ENCODE data around the gene CRYAB.
"Not testable (repeated sequence)": the region's sequence is repeated elsewhere in the genome, so short reads cannot be mapped to it uniquely, and the experiment has no call there.

Gene CRYAB

DNA sequence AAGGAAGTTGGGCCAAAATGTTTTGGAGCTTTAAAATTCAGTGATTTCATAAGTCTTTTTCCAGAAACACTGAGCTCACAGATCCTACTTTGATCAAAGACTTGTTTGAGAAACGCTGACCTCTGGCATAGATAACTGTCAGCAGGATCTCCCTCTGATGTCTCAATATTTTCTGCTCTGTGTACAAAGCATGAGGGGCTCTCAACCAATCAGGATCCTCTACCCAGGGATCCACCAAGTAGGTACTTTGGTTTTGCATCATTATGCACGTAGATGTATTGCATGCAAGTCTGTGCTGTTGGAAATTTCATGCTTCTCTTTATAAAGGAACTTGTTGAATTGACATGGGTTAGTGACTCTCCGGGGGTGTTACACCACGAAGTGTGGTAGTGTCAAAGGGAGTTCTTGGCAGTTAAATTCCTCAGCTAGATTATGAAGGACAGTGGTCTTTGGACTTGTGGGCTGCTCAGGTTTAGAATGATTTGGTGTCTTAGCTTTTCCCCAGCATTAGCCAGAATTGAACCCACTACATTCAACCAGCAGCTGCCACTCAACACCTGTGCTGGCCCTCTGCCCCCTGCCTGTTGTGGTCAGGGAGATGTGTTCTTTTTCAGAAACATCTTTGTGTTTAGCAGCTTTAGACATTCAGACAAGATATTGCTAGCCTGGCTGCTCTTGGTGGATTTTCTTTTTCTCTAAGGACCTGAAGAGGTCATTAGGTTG is 23.9 kb upstream of the CRYAB start:
- in situ Hi-C loops (cut with HindIII; ENCODE audit: low pct_ligation_motif_present, low pct_unique_long_range_greater_than_20kb, low sequenced_read_pairs): no loop called here
- DNase-seq: no peak

DNA sequence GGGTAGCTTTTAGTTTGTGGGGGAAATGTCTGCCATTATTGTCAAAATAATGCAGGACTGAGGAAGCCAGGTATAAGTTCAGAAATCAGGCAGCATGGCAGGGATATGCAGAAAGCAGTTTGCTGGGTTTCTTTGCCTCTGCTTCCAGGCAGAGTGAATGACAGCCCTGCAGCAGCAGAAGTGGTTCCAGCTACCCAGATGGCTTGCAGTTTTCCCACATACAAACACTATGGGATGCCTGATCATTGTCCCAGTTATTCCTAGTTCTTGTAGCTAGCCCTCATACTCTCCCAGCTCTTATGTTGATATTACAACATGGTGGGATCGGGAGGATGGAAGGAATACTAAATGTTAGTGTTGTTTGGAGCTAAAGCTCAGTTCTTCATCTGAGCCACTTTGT is 22.7 kb upstream of the CRYAB start:
- DNase-seq: no peak

DNA sequence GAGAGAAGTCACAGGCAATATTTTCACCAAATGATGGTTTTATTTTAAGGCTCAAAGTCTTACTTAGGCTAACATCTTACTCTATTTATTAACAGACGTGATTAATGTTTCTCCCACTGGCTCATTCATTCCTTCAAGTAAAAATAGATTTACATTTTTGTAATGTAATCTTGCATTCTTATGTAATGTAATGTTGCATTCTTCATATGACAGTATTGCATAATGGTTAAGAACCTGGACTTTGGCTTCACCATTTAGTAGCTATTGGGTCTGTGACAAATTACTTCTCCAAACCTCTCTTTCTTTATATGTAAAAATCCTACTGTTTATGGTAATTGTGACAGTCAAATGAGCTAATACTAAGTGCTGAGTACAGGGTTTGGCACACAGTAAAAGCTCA is 22.3 kb upstream of the CRYAB start:
- in situ Hi-C loops (cut with HindIII; ENCODE audit: low pct_ligation_motif_present, low pct_unique_long_range_greater_than_20kb, low sequenced_read_pairs): no loop called here
- no peak for DNase-seq

More for the DNA sequence above, 22.7 kb upstream of the CRYAB start:
- in situ Hi-C loops (cut with HindIII; ENCODE audit: low pct_ligation_motif_present, low pct_unique_long_range_greater_than_20kb, low sequenced_read_pairs): no loop called here

DNA sequence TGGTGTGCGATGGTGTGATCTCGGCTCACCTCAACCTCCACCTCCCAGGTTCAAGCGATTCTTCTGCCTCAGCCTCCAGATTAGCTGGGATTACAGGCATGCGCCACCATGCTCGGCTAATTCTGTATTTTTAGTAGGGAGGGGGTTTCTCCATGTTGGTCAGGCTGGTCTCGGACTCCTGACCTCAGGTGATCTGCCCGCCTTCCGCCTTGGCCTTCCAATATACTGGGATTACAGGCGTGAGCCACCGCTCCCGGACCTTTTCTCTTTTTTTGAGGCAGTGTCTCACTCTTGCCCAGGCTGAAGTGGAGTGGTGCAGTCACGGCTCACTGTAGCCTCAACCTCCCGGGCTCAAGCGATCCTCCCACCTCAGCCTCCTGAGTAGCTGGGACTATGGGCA is 21.6 kb upstream of the CRYAB start:
- in situ Hi-C loops (cut with HindIII; ENCODE audit: low pct_ligation_motif_present, low pct_unique_long_range_greater_than_20kb, low sequenced_read_pairs); DNase-seq: not testable (repeated sequence)

DNA sequence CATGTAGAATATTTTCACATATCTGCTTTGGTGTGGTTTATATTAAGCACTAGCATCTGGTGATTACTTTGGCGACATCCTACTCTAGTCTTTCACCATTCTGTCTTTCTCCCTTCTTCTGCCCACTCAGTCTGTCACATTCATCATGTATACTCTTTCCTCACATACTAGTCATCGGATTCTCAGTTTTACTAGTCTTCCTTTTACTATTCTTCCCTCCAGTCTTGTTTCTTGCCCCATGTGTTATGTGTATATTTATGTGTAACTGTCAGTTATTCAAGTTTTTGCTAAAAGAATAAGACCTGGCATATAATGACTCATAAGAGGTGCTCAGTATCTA is 21.0 kb upstream of the CRYAB start:
- in situ Hi-C loops (cut with HindIII; ENCODE audit: low pct_ligation_motif_present, low pct_unique_long_range_greater_than_20kb, low sequenced_read_pairs): no loop called here
- DNase-seq: no peak

DNA sequence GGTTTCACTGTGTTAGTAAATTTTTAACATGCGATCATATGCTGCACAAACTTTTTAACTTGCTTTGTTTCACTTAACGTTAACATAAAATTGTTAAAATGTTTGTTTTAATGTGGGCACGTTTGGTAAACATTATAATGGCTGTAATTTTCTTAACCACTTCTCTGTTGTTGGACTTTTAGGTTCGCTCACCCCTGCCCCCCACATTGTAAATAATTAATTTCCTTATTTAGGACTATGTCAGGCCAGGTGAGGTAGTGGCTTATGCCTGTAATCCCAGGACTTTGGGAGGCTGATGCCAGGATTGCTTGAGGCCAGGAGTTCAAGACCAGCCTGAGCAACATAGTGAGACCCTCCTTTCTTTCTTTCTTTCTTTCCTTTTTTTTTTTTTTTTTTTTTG is 18.9 kb upstream of the CRYAB start:
- in situ Hi-C loops (cut with HindIII; ENCODE audit: low pct_ligation_motif_present, low pct_unique_long_range_greater_than_20kb, low sequenced_read_pairs): no loop called here
- no peak for DNase-seq

DNA sequence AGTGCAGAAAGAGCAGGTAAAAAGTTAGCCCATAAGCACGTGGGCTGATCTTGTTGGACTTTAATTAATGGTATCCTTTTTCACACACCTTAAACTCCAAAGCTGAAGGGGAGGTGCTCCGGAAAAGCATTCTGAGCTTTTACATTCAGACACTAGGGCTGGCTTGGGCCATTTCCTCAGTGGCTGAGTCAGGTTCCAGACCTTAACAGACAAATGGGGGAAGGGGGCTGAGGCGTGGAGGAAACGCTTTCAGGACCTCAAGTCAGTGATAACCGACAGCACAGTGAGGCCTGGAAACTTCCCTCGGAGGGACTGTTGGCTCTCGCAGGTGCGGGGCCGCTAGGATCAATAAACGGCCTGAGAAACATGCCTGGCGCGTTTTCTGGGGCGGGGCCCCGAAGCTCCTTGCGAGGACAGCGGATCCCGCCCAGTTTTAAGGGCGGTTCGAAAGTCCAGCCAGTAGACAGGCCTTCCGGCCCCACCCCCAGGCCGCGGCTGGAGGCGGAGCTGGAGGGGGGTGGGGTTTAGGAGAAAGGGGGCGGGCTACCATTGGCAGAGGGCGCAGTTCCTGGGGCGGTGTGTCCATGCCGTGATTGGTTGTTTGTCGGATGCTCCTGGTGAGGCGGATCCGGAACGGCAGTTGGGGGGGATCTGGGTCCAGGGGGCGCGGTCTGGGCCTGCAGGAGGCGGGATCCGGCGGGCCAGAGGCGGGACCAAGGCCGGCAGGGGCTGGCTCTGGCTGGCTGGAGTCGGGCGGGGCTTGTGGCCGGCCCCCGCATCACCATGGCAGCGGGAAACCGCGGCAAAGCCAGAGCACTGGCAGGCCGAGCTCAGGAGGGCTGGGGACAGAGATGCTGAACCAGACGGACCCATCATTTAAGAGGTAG is 15.2 kb upstream of the CRYAB start:
- in situ Hi-C loops (cut with HindIII; ENCODE audit: low pct_ligation_motif_present, low pct_unique_long_range_greater_than_20kb, low sequenced_read_pairs): no loop called here
- peak; percentile 93 for DNase-seq

DNA sequence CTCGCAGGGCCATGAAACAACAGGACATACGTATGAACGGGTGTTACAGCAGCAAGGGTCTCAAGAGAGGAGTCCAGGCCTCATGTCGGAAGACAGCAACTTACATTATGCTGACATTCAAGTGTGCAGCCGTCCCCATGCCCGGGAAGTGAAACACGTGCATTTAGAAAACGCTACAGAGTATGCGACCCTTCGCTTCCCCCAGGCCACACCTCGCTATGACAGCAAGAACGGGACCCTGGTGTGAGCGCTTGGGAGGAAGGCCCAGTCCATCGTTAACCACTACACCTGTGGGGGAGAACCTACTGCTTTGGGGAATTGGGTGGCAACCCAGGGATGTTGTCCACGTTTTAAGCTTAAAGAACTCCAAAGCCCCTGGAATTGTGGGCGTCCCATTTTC is 14.4 kb upstream of the CRYAB start:
- no peak for DNase-seq
- in situ Hi-C loops (cut with HindIII; ENCODE audit: low pct_ligation_motif_present, low pct_unique_long_range_greater_than_20kb, low sequenced_read_pairs): no loop called here

DNA sequence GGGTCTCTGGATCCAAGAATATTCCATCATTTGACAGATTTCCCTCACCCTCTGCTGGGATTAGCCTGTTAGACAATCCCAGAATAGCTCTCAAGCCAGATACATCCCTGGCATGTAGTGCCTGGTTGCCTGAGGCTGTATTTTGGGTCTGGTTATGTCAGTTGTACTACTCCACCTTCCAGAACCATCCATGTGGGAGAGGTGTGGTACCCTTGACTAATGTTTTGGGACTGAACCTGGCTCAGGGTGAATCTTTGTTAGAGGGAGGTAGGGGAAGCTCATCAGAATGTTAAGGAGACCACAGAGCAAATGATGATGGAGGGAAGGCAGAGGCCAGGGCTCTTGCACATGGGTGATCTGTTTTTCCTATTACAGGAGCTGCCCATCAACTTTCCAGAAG is 12.4 kb upstream of the CRYAB start:
- DNase-seq: no peak
- in situ Hi-C loops (cut with HindIII; ENCODE audit: low pct_ligation_motif_present, low pct_unique_long_range_greater_than_20kb, low sequenced_read_pairs): no loop called here

DNA sequence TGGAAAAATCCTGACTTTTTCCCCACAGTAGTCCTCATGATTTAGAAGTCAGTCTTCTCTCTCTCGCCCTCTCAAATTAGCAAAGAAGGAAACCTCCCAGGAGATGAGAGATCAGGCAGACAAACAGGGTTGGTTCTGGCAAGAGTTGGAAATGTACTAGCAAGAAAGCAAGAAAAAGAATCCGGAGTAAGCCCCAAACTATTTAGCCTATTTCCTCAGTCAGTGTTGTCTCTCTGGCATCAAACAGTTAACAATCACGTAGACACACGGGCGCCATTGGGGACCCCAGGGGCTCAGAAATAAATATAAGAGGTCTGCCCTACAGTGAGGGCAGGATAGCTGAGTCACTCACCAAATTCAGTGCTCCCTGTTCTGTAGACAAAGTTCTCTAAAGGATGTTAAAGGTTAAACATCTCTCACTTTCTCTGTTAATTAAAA is 11.8 kb upstream of the CRYAB start:
- no peak for DNase-seq
- in situ Hi-C loops (cut with HindIII; ENCODE audit: low pct_ligation_motif_present, low pct_unique_long_range_greater_than_20kb, low sequenced_read_pairs): no loop called here

DNA sequence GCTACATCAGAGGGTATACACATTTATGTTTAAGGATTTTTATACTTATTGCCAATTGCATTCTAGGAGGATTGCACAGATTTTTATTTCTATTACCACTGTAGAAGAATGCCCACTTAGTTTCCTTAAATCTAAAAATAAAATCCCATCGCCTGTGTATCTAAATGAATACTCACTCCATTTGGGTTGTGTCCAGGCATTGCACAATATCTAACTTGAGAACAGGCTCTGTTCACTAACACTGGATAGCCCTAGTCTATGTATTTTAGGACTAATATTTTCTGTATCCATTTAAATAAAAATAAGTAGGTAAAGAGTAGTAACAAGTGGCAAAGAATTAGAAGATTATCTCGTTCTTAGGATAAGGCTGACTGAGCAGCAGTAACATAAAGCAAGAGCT is 11.2 kb upstream of the CRYAB start:
- DNase-seq: no peak
- in situ Hi-C loops (cut with HindIII; ENCODE audit: low pct_ligation_motif_present, low pct_unique_long_range_greater_than_20kb, low sequenced_read_pairs): no loop called here

DNA sequence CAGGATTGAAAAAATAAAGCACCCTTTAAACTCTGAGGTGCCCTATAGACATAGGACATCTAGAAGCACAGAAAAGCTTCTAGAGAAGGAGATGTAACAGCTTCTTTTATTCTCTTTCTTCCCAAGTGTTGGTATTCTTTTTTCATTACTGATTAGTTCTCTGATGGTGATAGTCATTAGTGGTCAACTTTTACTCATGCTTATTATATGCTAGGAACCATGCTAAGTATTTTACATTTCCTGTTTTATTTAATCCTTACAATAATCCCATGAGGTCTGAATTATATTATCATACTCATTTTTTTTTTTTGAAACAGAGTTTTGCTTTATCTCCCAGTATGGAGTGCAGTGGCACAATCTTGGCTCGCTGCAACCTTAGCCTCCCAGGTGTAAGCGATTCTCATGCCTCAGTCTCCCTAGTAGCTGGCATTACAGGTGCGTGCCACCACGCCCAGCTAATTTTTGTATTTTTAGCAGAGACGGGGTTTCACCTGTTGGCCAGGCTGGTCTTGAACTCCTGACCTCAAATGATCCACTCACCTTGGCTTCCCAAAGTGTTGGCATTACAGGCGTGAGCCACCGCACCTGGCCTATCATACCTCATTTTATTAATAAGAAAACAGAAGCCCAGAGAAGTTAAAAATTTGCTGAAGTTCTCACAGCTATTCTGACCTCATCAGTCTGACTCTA is 10.1 kb upstream of the CRYAB start:
- DNase-seq: no peak
- in situ Hi-C loops (cut with HindIII; ENCODE audit: low pct_ligation_motif_present, low pct_unique_long_range_greater_than_20kb, low sequenced_read_pairs): no loop called here

DNA sequence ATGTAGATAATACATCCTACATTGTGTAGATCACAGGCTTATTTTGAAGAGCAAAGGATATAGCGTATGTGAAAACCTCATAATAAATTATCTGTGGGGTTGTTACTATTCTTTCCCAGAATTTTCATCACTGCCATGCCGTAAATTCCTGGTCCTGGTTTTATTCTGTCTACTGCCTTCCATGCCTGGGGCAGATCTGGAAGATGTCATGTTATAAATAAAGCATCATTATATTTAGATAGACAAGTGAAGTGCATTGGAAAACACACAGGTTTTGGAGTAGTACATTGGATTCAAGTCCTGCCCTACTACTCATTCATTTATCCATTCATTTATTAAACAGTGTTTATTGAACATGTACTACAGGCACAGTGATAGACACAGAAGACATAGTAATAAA is 9.3 kb upstream of the CRYAB start:
- in situ Hi-C loops (cut with HindIII; ENCODE audit: low pct_ligation_motif_present, low pct_unique_long_range_greater_than_20kb, low sequenced_read_pairs): no loop called here
- DNase-seq: no peak

DNA sequence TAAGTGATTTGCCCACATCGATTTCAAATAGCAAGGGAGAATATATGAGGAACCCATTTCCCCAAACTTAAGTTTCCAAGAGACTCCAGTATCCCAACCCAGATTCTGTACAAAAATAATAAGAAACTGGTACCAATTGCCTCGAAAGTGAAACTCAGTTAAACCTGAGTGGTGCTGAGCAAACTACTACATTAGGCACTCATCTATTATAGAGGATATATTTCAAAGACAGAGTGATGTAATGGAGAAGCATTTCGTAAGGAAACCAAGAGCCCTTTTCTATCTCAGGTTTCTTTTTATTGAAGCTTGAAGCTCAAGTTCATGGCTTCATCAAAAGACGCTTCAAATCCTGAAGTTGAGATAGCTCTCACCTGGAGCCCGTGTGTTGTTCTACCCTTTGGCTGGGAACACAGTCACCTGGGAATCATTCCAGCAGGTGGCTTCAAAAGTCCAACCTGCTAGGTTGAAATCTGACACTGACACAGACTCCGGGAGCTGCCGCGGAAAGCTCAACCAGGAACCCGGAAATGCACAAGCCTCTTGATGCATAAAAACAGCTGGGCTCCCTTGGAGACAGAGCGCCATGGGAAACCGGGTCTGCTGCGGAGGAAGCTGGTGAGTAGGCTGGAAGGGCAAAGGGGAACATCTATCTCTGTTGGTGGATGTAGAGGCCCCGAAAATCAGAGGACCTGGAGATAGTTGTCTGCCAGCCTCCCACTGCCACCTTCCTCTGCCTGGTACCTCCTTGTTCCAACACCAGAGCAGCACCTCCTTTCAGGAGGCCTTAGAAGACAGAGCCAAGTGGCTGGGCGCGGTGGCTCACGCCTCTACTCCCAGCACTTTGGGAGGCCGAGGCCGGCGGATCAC is 7.1 kb upstream of the CRYAB start, which contains the start of gene C11orf52:
TSS of gene C11orf52 (plus strand) at position 524 of the 867 bp plus-strand sequence. CDS start at position 584, 60 bp downstream.
- in situ Hi-C loops (cut with HindIII; ENCODE audit: low pct_ligation_motif_present, low pct_unique_long_range_greater_than_20kb, low sequenced_read_pairs): no loop called here
- DNase-seq: peak; percentile 65

DNA sequence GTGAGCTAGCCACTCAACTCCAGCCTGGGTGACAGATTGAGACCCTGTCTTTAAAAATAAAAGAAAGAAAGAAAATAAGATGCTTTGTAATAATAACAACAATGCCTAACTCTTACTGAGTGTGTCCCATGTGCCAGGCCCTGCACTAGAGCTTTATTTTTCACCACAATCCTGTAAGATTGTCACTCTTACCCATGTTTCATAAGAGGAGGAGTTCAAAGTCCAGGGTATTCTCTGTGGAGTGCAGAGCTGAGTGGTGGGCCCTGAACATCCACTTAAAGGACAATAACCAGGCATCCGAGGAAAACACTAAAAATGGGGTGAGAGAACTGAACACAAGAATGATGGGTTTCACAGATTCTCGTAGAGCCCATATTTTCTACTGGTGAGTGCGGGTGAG is 6.2 kb upstream of the CRYAB start:
- in situ Hi-C loops (cut with HindIII; ENCODE audit: low pct_ligation_motif_present, low pct_unique_long_range_greater_than_20kb, low sequenced_read_pairs): no loop called here
- no peak for DNase-seq

DNA sequence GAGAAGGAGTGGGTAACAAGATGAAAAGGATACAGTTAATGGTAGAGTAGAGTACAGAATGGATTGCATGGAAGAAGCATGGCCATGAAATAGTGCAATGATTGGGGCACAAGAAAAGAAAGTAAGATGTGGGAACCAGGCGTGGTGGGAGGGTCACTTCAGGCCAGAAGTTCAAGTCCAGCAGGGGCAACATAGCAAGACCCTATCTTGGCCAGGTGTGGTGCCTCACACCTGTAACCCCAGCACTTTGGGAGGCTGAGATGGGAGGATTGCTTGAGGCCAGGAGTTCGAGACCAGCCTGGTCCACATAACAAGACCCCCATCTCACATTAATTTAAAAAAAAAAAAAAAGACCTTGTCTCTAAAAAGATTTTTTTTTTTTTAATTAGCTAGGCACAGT is 5.7 kb upstream of the CRYAB start:
- DNase-seq: no peak
- in situ Hi-C loops (cut with HindIII; ENCODE audit: low pct_ligation_motif_present, low pct_unique_long_range_greater_than_20kb, low sequenced_read_pairs): no loop called here

DNA sequence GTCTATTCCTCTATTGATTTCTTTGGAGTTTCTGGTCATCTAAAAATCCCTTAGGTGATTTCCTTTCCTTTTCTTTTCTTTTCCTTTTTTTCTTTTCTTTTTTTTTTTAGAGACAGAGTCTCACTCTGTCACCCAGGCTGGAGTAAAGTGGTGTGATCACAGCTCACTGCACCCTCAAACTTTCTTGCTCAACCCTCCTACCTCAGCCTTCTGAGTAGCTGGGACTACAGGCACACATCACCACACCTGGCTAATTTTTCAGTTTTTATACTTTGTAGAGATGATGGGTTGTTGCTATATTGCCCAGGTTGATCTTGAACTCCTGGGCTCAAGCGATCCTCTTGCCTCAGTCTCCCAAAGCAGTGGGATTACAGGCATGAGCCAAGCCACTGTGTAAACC is 5.2 kb upstream of the CRYAB start:
- in situ Hi-C loops (cut with HindIII; ENCODE audit: low pct_ligation_motif_present, low pct_unique_long_range_greater_than_20kb, low sequenced_read_pairs): no loop called here
- DNase-seq: no peak

DNA sequence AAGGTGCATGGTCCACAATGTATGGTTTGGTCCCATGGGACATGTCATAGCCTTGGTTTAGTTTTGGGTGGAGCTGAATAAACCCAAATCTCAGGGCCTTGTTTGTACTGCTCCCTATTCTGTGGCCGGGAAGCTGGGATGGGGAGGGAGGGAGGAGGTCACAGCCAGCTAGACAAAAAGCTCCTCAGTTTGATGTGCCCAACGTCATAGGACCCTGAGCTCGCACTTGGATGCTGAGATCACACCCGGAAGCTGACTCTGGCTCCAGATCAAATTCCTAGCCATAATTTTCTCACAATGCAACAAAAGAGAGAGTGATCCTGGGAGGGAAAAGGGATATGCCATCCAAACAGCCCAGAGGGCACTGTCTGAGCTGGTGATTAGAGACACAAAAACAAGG is 2.4 kb upstream of the CRYAB start:
- in situ Hi-C loops (cut with HindIII; ENCODE audit: low pct_ligation_motif_present, low pct_unique_long_range_greater_than_20kb, low sequenced_read_pairs): no loop called here
- peak; percentile 49 for DNase-seq

All from ACHN (cell line).